Stimulated activated CD8-positive, alpha-beta memory T cell treated with anti-CD3 and anti-CD28 coated beads, Interleukin-7, amount 100 ng/mL, for 48 hours (primary cell): ENCODE measurements around the gene VWF.

ENCODE experiments used
- DNase-seq, 2 donors: peaks; one replicate each; pipeline ENCODE4 v3.0.0-alpha.2; 2020; ENCODE audit warnings: low read depth in 1 of 2; ENCODE audit errors: extremely low read depth in 1 of 2

The VWF gene

GRCh38 chr12:6062757-6063735 lies 61.4 kb downstream of the VWF start:
- DNase-seq = peak in 1 of 2 donors; percentile 25

GRCh38 chr12:6062395-6062756 lies 62.1 kb downstream of the VWF start:
- no peak for DNase-seq

GRCh38 chr12:6061660-6062059 lies 62.8 kb downstream of the VWF start:
- no peak for DNase-seq

GRCh38 chr12:6059860-6060565 lies 64.5 kb downstream of the VWF start:
- no peak for DNase-seq

GRCh38 chr12:6059221-6059620 lies 65.2 kb downstream of the VWF start:
- DNase-seq = no peak

GRCh38 chr12:6058481-6059161 lies 65.8 kb downstream of the VWF start:
- DNase-seq = no peak

- DNase-seq = no peak
Observed at GRCh38 chr12:6057700-6058099, 66.8 kb downstream of the VWF start.

GRCh38 chr12:6056406-6057240 lies 67.8 kb downstream of the VWF start:
- no peak for DNase-seq

GRCh38 chr12:6053541-6053940 lies 70.9 kb downstream of the VWF start:
- no peak for DNase-seq

GRCh38 chr12:6052940-6053329 lies 71.5 kb downstream of the VWF start:
- no peak for DNase-seq

GRCh38 chr12:6052206-6052939 lies 72.1 kb downstream of the VWF start:
- DNase-seq = no peak

GRCh38 chr12:6049992-6050391 lies 74.5 kb downstream of the VWF start:
- no peak for DNase-seq

GRCh38 chr12:6049587-6049986 lies 74.9 kb downstream of the VWF start:
- DNase-seq = no peak

GRCh38 chr12:6047249-6048237 lies 76.9 kb downstream of the VWF start:
- DNase-seq = no peak

GRCh38 chr12:6046511-6047180 lies 77.8 kb downstream of the VWF start:
- DNase-seq = no peak

GRCh38 chr12:6045438-6045837 lies 79.0 kb downstream of the VWF start:
- no peak for DNase-seq

- no peak for DNase-seq
Observed at GRCh38 chr12:6044082-6044481, 80.4 kb downstream of the VWF start.

GRCh38 chr12:6042446-6042845 lies 82.0 kb downstream of the VWF start:
- DNase-seq = no peak
